ENCODE data around the gene TBC1D2B.

TBC1D2B gene

DNA sequence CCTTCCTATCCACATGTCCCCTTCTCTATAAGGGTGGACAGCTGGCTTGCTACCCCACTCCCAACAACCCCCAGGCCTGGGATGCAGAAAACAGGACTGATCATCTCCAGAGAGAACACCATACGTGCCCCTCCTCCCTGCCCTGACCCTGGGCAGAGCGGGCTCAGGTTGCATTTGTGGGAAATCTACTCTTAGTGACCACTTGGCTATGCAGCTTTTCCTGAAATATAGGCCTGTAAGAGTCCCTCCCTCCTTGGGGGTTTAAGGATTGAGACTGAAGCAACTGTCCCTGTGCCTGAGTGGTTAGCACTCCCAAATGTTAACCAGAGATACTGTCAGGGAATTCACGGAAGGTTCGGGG is 26.6 kb upstream of the TBC1D2B start:
- H3K4me3 ChIP-seq (ENCODE audit: low read depth, low read length): no peak overlapping the region
- DNase-seq (ENCODE audit: low read depth): no peak
- TF ChIP-seq, protein P1, sequence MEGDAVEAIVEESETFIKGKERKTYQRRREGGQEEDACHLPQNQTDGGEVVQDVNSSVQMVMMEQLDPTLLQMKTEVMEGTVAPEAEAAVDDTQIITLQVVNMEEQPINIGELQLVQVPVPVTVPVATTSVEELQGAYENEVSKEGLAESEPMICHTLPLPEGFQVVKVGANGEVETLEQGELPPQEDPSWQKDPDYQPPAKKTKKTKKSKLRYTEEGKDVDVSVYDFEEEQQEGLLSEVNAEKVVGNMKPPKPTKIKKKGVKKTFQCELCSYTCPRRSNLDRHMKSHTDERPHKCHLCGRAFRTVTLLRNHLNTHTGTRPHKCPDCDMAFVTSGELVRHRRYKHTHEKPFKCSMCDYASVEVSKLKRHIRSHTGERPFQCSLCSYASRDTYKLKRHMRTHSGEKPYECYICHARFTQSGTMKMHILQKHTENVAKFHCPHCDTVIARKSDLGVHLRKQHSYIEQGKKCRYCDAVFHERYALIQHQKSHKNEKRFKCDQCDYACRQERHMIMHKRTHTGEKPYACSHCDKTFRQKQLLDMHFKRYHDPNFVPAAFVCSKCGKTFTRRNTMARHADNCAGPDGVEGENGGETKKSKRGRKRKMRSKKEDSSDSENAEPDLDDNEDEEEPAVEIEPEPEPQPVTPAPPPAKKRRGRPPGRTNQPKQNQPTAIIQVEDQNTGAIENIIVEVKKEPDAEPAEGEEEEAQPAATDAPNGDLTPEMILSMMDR (IDR thresholded peaks at IDR 0.05; ENCODE audit: low read depth, low read length, missing control alignments): no peak
- in situ Hi-C loops (cut with HindIII; ENCODE audit: low sequenced_read_pairs): no loop called here

DNA sequence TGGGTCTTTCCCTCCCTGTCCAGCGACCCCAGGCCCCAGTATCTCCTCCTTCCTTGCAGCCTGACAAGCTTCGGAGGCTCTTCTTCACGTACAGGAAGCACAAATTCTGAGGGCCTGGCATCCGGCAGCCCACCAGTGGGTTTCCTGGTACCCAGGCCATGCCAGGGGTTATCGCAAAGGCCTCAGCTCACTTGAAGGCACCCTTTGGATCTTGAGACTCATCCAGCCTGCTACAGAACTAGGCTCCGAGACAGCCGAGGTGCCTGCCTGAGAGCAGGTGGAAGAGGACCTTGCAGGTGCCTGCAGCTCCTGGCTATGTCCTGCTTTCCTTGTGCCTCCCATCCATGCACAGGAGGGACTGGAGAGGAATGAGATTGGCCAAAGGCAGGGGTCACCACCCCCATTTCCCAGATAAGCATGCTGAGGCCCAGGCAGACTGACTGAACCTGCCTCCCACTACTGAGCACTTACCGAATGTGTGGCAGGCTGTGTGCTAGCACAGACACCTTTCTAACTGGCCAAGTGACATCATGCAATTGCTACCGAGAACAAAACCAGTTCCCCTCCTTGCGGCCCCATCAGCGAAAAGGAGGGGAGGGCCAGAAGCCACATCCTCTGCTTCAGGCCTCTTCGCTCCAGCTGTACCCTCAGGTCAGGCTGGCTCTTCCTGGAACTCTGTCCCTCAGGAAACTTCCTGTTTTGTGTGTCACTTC is 26.1 kb upstream of the TBC1D2B start:
- TF ChIP-seq, protein P1 (IDR thresholded peaks at IDR 0.05; ENCODE audit: low read depth, low read length, missing control alignments): no peak
- DNase-seq (ENCODE audit: low read depth): no peak
- H3K4me3 ChIP-seq (ENCODE audit: low read depth, low read length): no peak overlapping the region
- in situ Hi-C loops (cut with HindIII; ENCODE audit: low sequenced_read_pairs): no loop called here

DNA sequence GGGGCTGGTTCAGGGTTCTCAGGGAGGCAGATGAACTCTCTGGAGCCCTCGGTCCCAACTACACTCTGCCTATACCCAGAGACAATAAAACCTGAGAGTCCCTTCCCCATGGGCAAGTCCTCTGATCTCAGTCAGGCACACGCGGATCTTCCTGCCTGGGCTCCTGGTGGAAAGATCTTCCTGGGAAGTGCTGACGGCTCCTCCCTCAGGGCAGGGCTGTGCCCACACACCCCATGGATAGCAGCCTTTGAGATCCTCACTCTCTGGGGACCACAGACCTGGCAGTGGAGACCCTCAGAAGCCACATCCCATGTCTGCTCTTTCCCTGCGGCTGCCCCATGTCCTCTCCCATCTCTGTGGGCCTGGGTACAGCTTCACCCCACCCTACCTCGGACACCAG is 25.2 kb upstream of the TBC1D2B start:
- TF ChIP-seq, protein P1 (IDR thresholded peaks at IDR 0.05; ENCODE audit: low read depth, low read length, missing control alignments): no peak
- in situ Hi-C loops (cut with HindIII; ENCODE audit: low sequenced_read_pairs): no loop called here
- no peak overlapping the region for H3K4me3 ChIP-seq (ENCODE audit: low read depth, low read length)
- DNase-seq (ENCODE audit: low read depth): no peak

DNA sequence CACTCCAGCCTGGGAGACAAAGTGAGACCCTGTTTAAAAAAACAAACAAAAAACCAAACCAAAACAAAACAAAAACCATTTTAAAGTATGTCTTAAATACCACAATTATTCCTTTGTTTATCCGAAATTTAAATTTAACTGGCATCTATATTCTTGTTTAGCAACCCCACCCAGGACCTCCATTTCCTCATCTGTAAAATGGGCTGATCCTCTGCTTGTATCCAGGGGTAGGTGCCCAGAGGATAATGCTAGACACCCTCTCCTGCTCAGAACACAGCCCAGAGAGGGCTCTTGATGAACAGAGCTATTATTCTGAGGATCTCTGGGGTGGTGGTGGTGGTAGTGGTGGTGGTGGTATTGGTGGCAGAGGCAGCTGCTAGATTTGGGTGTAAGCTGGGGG is 24.7 kb upstream of the TBC1D2B start:
- TF ChIP-seq, protein P1 (IDR thresholded peaks at IDR 0.05; ENCODE audit: low read depth, low read length, missing control alignments): no peak
- no peak overlapping the region for H3K4me3 ChIP-seq (ENCODE audit: low read depth, low read length)
- in situ Hi-C loops (cut with HindIII; ENCODE audit: low sequenced_read_pairs): no loop called here
- no peak for DNase-seq (ENCODE audit: low read depth)

DNA sequence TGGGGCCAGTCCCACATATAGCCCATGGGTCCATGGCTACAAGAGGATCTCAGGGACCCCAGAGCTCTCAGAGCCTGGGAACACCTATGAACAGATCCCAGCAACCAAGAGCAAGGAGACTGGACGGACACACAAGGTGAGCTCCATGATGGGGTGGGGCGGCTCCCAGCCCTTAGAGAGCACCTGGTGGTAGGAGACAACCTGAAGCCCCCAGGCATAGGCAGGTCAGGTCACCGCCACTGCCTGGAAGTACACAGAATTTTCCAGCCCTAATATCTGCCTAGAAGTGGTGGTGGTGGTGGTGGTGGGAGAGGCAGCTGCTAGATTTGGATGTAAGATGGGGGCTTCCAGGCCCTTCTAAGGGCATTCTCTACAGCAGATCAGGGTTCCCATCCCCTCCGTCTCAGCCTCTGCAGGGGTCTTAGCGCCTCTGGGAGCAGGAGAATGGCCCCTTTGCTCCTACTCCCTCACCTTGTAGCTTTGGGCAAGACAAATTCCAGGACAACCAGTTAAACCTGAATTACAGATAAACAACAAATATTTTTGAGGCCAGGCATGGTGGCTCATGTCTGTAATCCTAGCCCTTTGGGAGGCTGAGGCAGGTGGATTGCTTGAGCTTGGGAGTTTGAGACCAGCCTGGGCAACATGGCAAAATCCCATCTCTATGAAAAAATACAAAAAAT is 24.1 kb upstream of the TBC1D2B start:
- TF ChIP-seq, protein P1 (IDR thresholded peaks at IDR 0.05; ENCODE audit: low read depth, low read length, missing control alignments): no peak
- no peak for DNase-seq (ENCODE audit: low read depth)
- in situ Hi-C loops (cut with HindIII; ENCODE audit: low sequenced_read_pairs): no loop called here
- no peak overlapping the region for H3K4me3 ChIP-seq (ENCODE audit: low read depth, low read length)

DNA sequence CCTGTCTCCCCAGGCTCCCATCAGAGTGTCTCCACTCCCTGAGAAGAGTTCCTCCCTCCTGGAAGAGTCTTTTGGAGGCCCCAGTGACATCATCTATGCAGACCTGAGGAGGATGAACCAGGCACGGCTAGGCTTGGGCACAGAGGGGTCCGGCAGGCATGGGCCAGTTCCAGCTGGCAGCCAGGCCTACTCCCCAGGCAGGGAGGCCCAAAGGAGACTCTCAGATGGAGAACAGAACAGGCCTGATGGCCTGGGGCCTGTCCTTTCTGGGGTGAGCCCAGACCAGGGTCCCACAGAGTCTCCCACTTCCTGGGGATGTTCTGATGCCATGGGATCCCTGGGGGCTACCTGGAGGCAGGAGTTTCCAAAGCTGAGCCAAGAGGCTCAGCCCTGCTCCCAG is 23.4 kb upstream of the TBC1D2B start:
- H3K4me3 ChIP-seq (ENCODE audit: low read depth, low read length): no peak overlapping the region
- TF ChIP-seq, protein P1 (IDR thresholded peaks at IDR 0.05; ENCODE audit: low read depth, low read length, missing control alignments): no peak
- in situ Hi-C loops (cut with HindIII; ENCODE audit: low sequenced_read_pairs): no loop called here
- DNase-seq (ENCODE audit: low read depth): no peak
